K562 (cell line): ENCODE results near the gene ALG9. TPM values are rescaled to one million over a fixed set of nuclear protein-coding genes. Genes with fewer than 3 reads are reported as not detected.

Experiments used
- ATAC-seq: fragments of 200-7000 bp; cut with Tn5 transposase; 3 replicates; pipeline ENCODE4 v1.9.1; 2020; ENCODE audit warnings: moderate library complexity
- BruUV-seq: library from RNA; stranded (reverse); fragments of 400-500 nt; replicated peaks from 2 replicates; lab custom pipeline; 2021; lab: Mats Ljungman, UMichigan
- CTCF ChIA-PET: fragments of 300-600 bp; formaldehyde crosslinking; extraction: SDS; loops from one replicate; lab custom pipeline; 2021; ENCODE audit warnings: low intra/inter-chr PET ratio; lab: Yijun Ruan, JAX
- POLR2A ChIA-PET: fragments of 300-600, 350-650 bp; sonication (Branson Sonifier 250); formaldehyde crosslinking; extraction: SDS; loops from one replicate; lab custom pipeline; 2021; ENCODE audit warnings: antibody characterized with exemption, inconsistent platforms; lab: Yijun Ruan, JAX
- DNase-seq, 4 experiments: peaks; one replicate each; pipeline versions ENCODE4 v3.0.0 to v3.0.0-alpha.2; 2011 to 2018; ENCODE audit warnings: low spot score in 3 of 4, mixed read lengths in 3 of 4; ENCODE audit errors: extremely low read depth in 1 of 4
- FAIRE-seq: peaks from 2 replicates; lab custom pipeline; 2011; peaks lifted over from hg19 to GRCh38; lab: Jason Lieb, UNC
- H2AFZ ChIP-seq: 2 replicates; pipeline ENCODE4 v1.6.0; 2011; ENCODE audit warnings: low read depth, low read length, control low read depth, inconsistent platforms
- H3K27ac ChIP-seq: fragments of 200-600 bp; 3 replicates; pipeline ENCODE4 v1.8.0; 2011; ENCODE audit warnings: low read depth, mild to moderate bottlenecking, control low read depth, inconsistent platforms, low read length, moderate library complexity, mixed read lengths; ENCODE audit errors: extremely low read depth
- H3K27me3 ChIP-seq, 2 experiments: fragments of 300-600 bp in 1 of 2; 2 replicates in 1 of 2; 3 replicates in 1 of 2; pipeline versions ENCODE4 v1.6.0 to v1.8.0; 2011; ENCODE audit warnings: inconsistent platforms in 2 of 2, low read length in 2 of 2, mild to moderate bottlenecking in 1 of 2, mixed read lengths in 1 of 2, moderate library complexity in 1 of 2; ENCODE audit not compliant: control insufficient read depth in 2 of 2, insufficient read depth in 2 of 2
- H3K36me3 ChIP-seq: fragments of 300-600 bp; 3 replicates; pipeline ENCODE4 v1.8.0; 2011; ENCODE audit warnings: mild to moderate bottlenecking, low read length, inconsistent platforms; ENCODE audit not compliant: control insufficient read depth, insufficient read depth
- H3K4me1 ChIP-seq, 2 experiments: fragments of 200-600 bp in 1 of 2; replicated peaks in 1 of 2; 2 replicates in 1 of 2; 3 replicates in 1 of 2; pipeline versions ENCODE4 v1.5.1 to v1.8.0; 2011; ENCODE audit warnings: inconsistent platforms in 2 of 2, low read length in 2 of 2, mild to moderate bottlenecking in 1 of 2, mixed read lengths in 1 of 2, moderate library complexity in 1 of 2; ENCODE audit not compliant: control insufficient read depth in 2 of 2, insufficient read depth in 2 of 2
- H3K4me2 ChIP-seq: 2 replicates; pipeline ENCODE4 v1.6.1; 2011; ENCODE audit warnings: low read length, control low read depth, inconsistent platforms, mixed read lengths; ENCODE audit not compliant: insufficient read depth
- H3K4me3 ChIP-seq: fragments of 200-600 bp; sonication (generic), shearing (Covaris generic); 2 replicates; pipeline ENCODE4 v1.5.1; 2016; ENCODE audit warnings: control low read depth, inconsistent platforms
- H3K79me2 ChIP-seq: fragments of 200-600 bp; 3 replicates; pipeline ENCODE4 v1.8.0; 2011; ENCODE audit warnings: low read length, inconsistent platforms; ENCODE audit not compliant: control insufficient read depth, insufficient read depth
- H3K9ac ChIP-seq, 2 experiments: 2 replicates each; pipeline versions ENCODE4 v1.6.0 to v1.6.1; 2011; ENCODE audit warnings: low read depth in 2 of 2, low read length in 2 of 2, control low read depth in 1 of 2, inconsistent platforms in 1 of 2, mild to moderate bottlenecking in 1 of 2, mixed read lengths in 1 of 2; ENCODE audit not compliant: insufficient read depth in 1 of 2
- H3K9me1 ChIP-seq: one replicate; pipeline ENCODE4 v1.6.0; 2011; ENCODE audit warnings: inconsistent platforms, mild to moderate bottlenecking, low read length, moderate library complexity; ENCODE audit not compliant: control insufficient read depth, insufficient read depth
- H3K9me3 ChIP-seq: replicated peaks from 2 replicates; pipeline ENCODE4 v1.5.1; 2011; ENCODE audit warnings: low read depth, low read length, inconsistent platforms; ENCODE audit not compliant: control insufficient read depth, insufficient read depth
- H4K20me1 ChIP-seq: replicated peaks from 2 replicates; pipeline ENCODE4 v1.6.1; 2011; ENCODE audit warnings: low read length, inconsistent platforms, mixed read lengths; ENCODE audit not compliant: control insufficient read depth, insufficient read depth
- CREB1 ChIP-seq, 2 experiments: sonication (generic) in 1 of 2; formaldehyde crosslinking in 1 of 2; IDR thresholded peaks; 2 replicates each; pipeline versions ENCODE4 v1.6.1 to v1.8.0; 2012 to 2022; ENCODE audit warnings: inconsistent platforms in 1 of 2, mild to moderate bottlenecking in 1 of 2, missing genetic modification reagents in 1 of 2, moderate library complexity in 1 of 2
- ESRRA ChIP-seq: fragments of 450-650 bp; IDR thresholded peaks from 2 replicates; pipeline ENCODE4 v1.6.1; 2014; ENCODE audit warnings: low read depth, mild to moderate bottlenecking, moderate library complexity, borderline replicate concordance
- MIER1 ChIP-seq: fragments of 450-650 bp; IDR thresholded peaks from 2 replicates; pipeline ENCODE4 v1.6.1; 2016; ENCODE audit warnings: antibody characterized with exemption, mild to moderate bottlenecking, low read depth
- PRDM10 ChIP-seq: fragments of 450-650 bp; IDR thresholded peaks from 2 replicates; pipeline ENCODE4 v1.6.1; 2018; ENCODE audit not compliant: partially characterized antibody
- RHOXF2B ChIP-seq: fragments of 250-450 bp; sonication (Bioruptor Pico); conservative IDR thresholded peaks from 2 replicates; pipeline ENCODE4 v1.5.1; 2021
- TBL1XR1 ChIP-seq, 2 experiments: IDR thresholded peaks; 2 replicates each; pipeline ENCODE4 v1.6.1; 2012; ENCODE audit warnings: improper control_type of control experiment in 2 of 2, low read length in 2 of 2, mild to moderate bottlenecking in 1 of 2
- TFAM ChIP-seq: fragments of 250-450 bp; sonication (Bioruptor Pico); conservative IDR thresholded peaks from 2 replicates; pipeline ENCODE4 v1.5.0; 2021; ENCODE audit warnings: mild to moderate bottlenecking, moderate library complexity
- ZNF277 ChIP-seq: fragments of 250-450 bp; sonication (Bioruptor Pico); IDR thresholded peaks from 2 replicates; pipeline ENCODE4 v1.8.0; 2022; ENCODE audit warnings: inconsistent platforms, mild to moderate bottlenecking, moderate library complexity, borderline replicate concordance
- WGBS: fragments of 100-300 bp; shearing (Covaris generic); methylation state at CpG from one replicate; pipeline ENCODE4 v1.1.6; 2016; ENCODE audit warnings: low coverage, mixed read lengths; ENCODE audit not compliant: insufficient coverage; ENCODE audit errors: missing lambda C conversion rate; 5-methylcytosine and 5-hydroxymethylcytosine counted together
- in situ Hi-C: fragments of 300-500 bp; cut with MboI; formaldehyde crosslinking; loops from 4 replicates; pipeline ENCODE4 v1.15.0; 2018; ENCODE audit warnings: inconsistent platforms, mixed read lengths
- intact Hi-C: fragments of 100-400 bp; cut with micrococcal nuclease; formaldehyde crosslinking; loops from 2 replicates; pipeline ENCODE4 v1.14.2; 2022
- polyA plus RNA-seq, 8 experiments: library from polyadenylated mRNA; depleted of rRNA in 4 of 8; stranded (reverse) in 5 of 8; unstranded in 3 of 8; fragments of >200 nt; fragmentation: Nextera tagmentation in 2 of 8; fragmentation: Illumina TruSeq in 1 of 8; extraction: Ambion mirVana in 2 of 8; extraction: Trizol in 1 of 8; gene quantifications; 2 replicates each; pipeline versions ENCODE4 v1.2.1 to v1.2.3, GENCODE V29; 2011 to 2014; ENCODE audit warnings: inconsistent platforms in 1 of 8, missing spikeins in 1 of 8
- total RNA-seq, 7 experiments: library from RNA; depleted of rRNA in 6 of 7; stranded (reverse); fragments of >200 nt in 6 of 7; fragmentation: Illumina TruSeq in 2 of 7; extraction: Trizol in 2 of 7; gene quantifications; 2 replicates each; pipeline versions ENCODE4 v1.2.1 to v1.2.3, GENCODE V29; 2011 to 2021; ENCODE audit warnings: low replicate concordance in 1 of 7

Gene ALG9
- total and polyA plus RNA-seq, 9 of the 15 experiments (the other 6 are each of a cell fraction or from before 2014, with no cell fraction given), result 11.5 to 40.5 (median 24.9) TPM

GRCh38 chr11:111829185-111829968 is 42.0 kb downstream of the ALG9 start:
- no TSS peak for BruUV-seq
- no peak for ATAC-seq
- no peaks in the 10 kb centered on the region for H3K9me1 ChIP-seq
- no peak for DNase-seq
- H3K4me2 ChIP-seq, result no peak overlapping the region
- intact Hi-C loops (no loop called here), in situ Hi-C loops (no loop called here)
- ChIA-PET CTCF (interaction anchor here (0.5 kb wide), 1 partner anchor 223 kb away, joined by 3 read pairs; no protein-coding TSS in a partner anchor), POLR2A (interaction anchor here (0.7 to 1.5 kb wide), 2 partner anchors 10 to 28 kb away, joined by 3 to 6 read pairs; no protein-coding TSS in a partner anchor)
- H3K36me3 ChIP-seq, result peaks cover 3% of the 10 kb centered on the region; the same call in 1 of the 3 replicates
- no peak for TF ChIP-seq CREB1 (IDR thresholded peaks at IDR 0.05)
- TF ChIP-seq CREB1 (CRISPR knock-in tag; IDR thresholded peaks at IDR 0.05), result no peak
- TF ChIP-seq MIER1, result no peak
- TF ChIP-seq TFAM, result no peak
- TF ChIP-seq PRDM10, result no peak
- TF ChIP-seq ZNF277 (CRISPR knock-in tag), result no peak
- no peak for TF ChIP-seq ESRRA
- TF ChIP-seq TBL1XR1 (IDR thresholded peaks at IDR 0.05; ENCODE audit: low read length in 2 of 2), result no peak
- TF ChIP-seq RHOXF2B, result no peak
- H4K20me1 ChIP-seq, result no peaks in the 10 kb centered on the region
- no peak overlapping the region for H3K27ac ChIP-seq
- H3K4me3 ChIP-seq, result no peak overlapping the region
- H2AFZ ChIP-seq, result no peak overlapping the region
- no peak for FAIRE-seq
- H3K9ac ChIP-seq, result no peak overlapping the region
- H3K4me1 ChIP-seq, result no peaks in the 10 kb centered on the region
- no peaks in the 10 kb centered on the region for H3K27me3 ChIP-seq
- WGBS, result 70% methylated on average over 5 of the region's 5 CpGs
- no peaks in the 10 kb centered on the region for H3K79me2 ChIP-seq
- no peaks in the 10 kb centered on the region for H3K9me3 ChIP-seq
